ENCODE data around the gene MINDY4. TPM values are rescaled to one million over a fixed set of nuclear protein-coding genes. Genes with fewer than 3 reads are reported as not detected.

MINDY4 gene
- total and polyA plus RNA-seq, 4 experiments from 2014 or later = 0.23 to 1.5 (median 1.1) TPM

GRCh38 chr7:30926313-30926712, 155.1 kb downstream of the MINDY4 start:
- no peaks in the 10 kb centered on the region for H3K27me3 ChIP-seq (ENCODE audit: insufficient read depth, low read length)
- peaks cover 0 to 4% of the 10 kb centered on the region in 2 donors for H3K9me3 ChIP-seq (ENCODE audit: control insufficient read depth in 1 of 2, low read length in 2 of 2)
- no peak overlapping the region for H3K27ac Mint-ChIP-seq
- no peak for DNase-seq
- H3K27me3 Mint-ChIP-seq = no peaks in the 10 kb centered on the region
- POLR2A ChIA-PET (ENCODE audit: partially characterized antibody) = no interaction called here
- H3K27ac ChIP-seq (ENCODE audit: low read depth, low read length) = no peak overlapping the region
- peaks cover 0 to 10% (median 2%) of the 10 kb centered on the region in 8 donors for H3K9me3 Mint-ChIP-seq
- H3K4me3 Mint-ChIP-seq = no peak overlapping the region
- H3K4me3 ChIP-seq (ENCODE audit: low read length in 2 of 2) = no peak overlapping the region
- H3K4me1 Mint-ChIP-seq = no peaks in the 10 kb centered on the region
- H3K36me3 Mint-ChIP-seq = no peaks in the 10 kb centered on the region
- CTCF ChIA-PET (ENCODE audit: partially characterized antibody) = no interaction called here
- intact Hi-C loops (cut with micrococcal nuclease) = no loop called here
- no peaks in the 10 kb centered on the region for H3K36me3 ChIP-seq (ENCODE audit: insufficient read depth, low read length)
- H3K4me1 ChIP-seq (ENCODE audit: insufficient read depth, low read length) = no peaks in the 10 kb centered on the region

GRCh38 chr7:30927040-30927439, 155.8 kb downstream of the MINDY4 start:
- intact Hi-C loops (cut with micrococcal nuclease) = no loop called here
- no peaks in the 10 kb centered on the region for H3K36me3 Mint-ChIP-seq

GRCh38 chr7:30927559-30927958, 156.3 kb downstream of the MINDY4 start:
- Mint-ChIP-seq H3K9me3 (peaks cover 0 to 10% (median 2%) of the 10 kb centered on the region in 8 donors), H3K36me3 (no peaks in the 10 kb centered on the region), H3K4me3 (no peak overlapping the region), H3K27ac (no peak overlapping the region), H3K4me1 (no peaks in the 10 kb centered on the region), H3K27me3 (no peaks in the 10 kb centered on the region)
- Histone ChIP-seq H3K27me3 (ENCODE audit: insufficient read depth, low read length) (no peaks in the 10 kb centered on the region), H3K4me1 (ENCODE audit: insufficient read depth, low read length) (no peaks in the 10 kb centered on the region), H3K4me3 (ENCODE audit: low read length in 2 of 2) (no peak overlapping the region), H3K36me3 (ENCODE audit: insufficient read depth, low read length) (no peaks in the 10 kb centered on the region), H3K27ac (ENCODE audit: low read depth, low read length) (no peak overlapping the region), H3K9me3 (ENCODE audit: control insufficient read depth in 1 of 2, low read length in 2 of 2) (peaks cover 0 to 4% of the 10 kb centered on the region in 2 donors)
- intact Hi-C loops (cut with micrococcal nuclease) = no loop called here
- POLR2A ChIA-PET (ENCODE audit: partially characterized antibody) = no interaction called here
- CTCF ChIA-PET (ENCODE audit: partially characterized antibody) = no interaction called here
- DNase-seq = no peak

More at GRCh38 chr7:30927040-30927439, 155.8 kb downstream of the MINDY4 start:
- CTCF ChIA-PET (ENCODE audit: partially characterized antibody) = no interaction called here
- H3K4me1 Mint-ChIP-seq = no peaks in the 10 kb centered on the region
- H3K27ac Mint-ChIP-seq = no peak overlapping the region
- H3K9me3 Mint-ChIP-seq = peaks cover 0 to 10% (median 2%) of the 10 kb centered on the region in 8 donors
- H3K4me3 Mint-ChIP-seq = no peak overlapping the region
- no peaks in the 10 kb centered on the region for H3K36me3 ChIP-seq (ENCODE audit: insufficient read depth, low read length)
- POLR2A ChIA-PET (ENCODE audit: partially characterized antibody) = no interaction called here
- H3K9me3 ChIP-seq (ENCODE audit: control insufficient read depth in 1 of 2, low read length in 2 of 2) = peaks cover 0 to 4% of the 10 kb centered on the region in 2 donors
- no peaks in the 10 kb centered on the region for H3K27me3 ChIP-seq (ENCODE audit: insufficient read depth, low read length)
- DNase-seq = no peak
- H3K27me3 Mint-ChIP-seq = no peaks in the 10 kb centered on the region
- no peaks in the 10 kb centered on the region for H3K4me1 ChIP-seq (ENCODE audit: insufficient read depth, low read length)
- H3K27ac ChIP-seq (ENCODE audit: low read depth, low read length) = no peak overlapping the region
- H3K4me3 ChIP-seq (ENCODE audit: low read length in 2 of 2) = no peak overlapping the region

- CTCF ChIA-PET (ENCODE audit: partially characterized antibody) = no interaction called here
- DNase-seq = no peak
- H3K36me3 ChIP-seq (ENCODE audit: insufficient read depth, low read length) = no peaks in the 10 kb centered on the region
Observed at GRCh38 chr7:30928254-30928872, 157.1 kb downstream of the MINDY4 start.

GRCh38 chr7:30929686-30930085, 158.5 kb downstream of the MINDY4 start:
- Histone ChIP-seq H3K4me3 (ENCODE audit: low read length in 2 of 2) (no peak overlapping the region), H3K27me3 (ENCODE audit: insufficient read depth, low read length) (no peaks in the 10 kb centered on the region), H3K27ac (ENCODE audit: low read depth, low read length) (no peak overlapping the region), H3K9me3 (ENCODE audit: control insufficient read depth in 1 of 2, low read length in 2 of 2) (peaks cover 0 to 4% of the 10 kb centered on the region in 2 donors), H3K36me3 (ENCODE audit: insufficient read depth, low read length) (no peaks in the 10 kb centered on the region), H3K4me1 (ENCODE audit: insufficient read depth, low read length) (no peaks in the 10 kb centered on the region)
- intact Hi-C loops (cut with micrococcal nuclease) = no loop called here
- ChIA-PET CTCF (ENCODE audit: partially characterized antibody) (interaction anchor here (1.2 to 2.3 kb wide), 2 partner anchors 9 to 193 kb away, joined by 3 to 13 read pairs; no protein-coding TSS in a partner anchor), POLR2A (ENCODE audit: partially characterized antibody) (no interaction called here)
- peaks cover 0 to 2% of the 10 kb centered on the region in 2 donors for H3K27me3 Mint-ChIP-seq
- peaks cover 0 to 10% (median 2%) of the 10 kb centered on the region in 8 donors for H3K9me3 Mint-ChIP-seq
- peak overlapping the region in 1 of 7 donors; percentile 25 for H3K27ac Mint-ChIP-seq
- DNase-seq = no peak
- H3K4me1 Mint-ChIP-seq = no peaks in the 10 kb centered on the region
- H3K36me3 Mint-ChIP-seq = no peaks in the 10 kb centered on the region
- no peak overlapping the region for H3K4me3 Mint-ChIP-seq

More at GRCh38 chr7:30928254-30928872, 157.1 kb downstream of the MINDY4 start:
- Mint-ChIP-seq H3K4me1 (no peaks in the 10 kb centered on the region), H3K9me3 (peaks cover 0 to 10% (median 2%) of the 10 kb centered on the region in 8 donors), H3K36me3 (no peaks in the 10 kb centered on the region), H3K27ac (no peak overlapping the region), H3K4me3 (no peak overlapping the region), H3K27me3 (no peaks in the 10 kb centered on the region)
- POLR2A ChIA-PET (ENCODE audit: partially characterized antibody) = no interaction called here
- no peaks in the 10 kb centered on the region for H3K27me3 ChIP-seq (ENCODE audit: insufficient read depth, low read length)
- H3K27ac ChIP-seq (ENCODE audit: low read depth, low read length) = no peak overlapping the region
- H3K4me1 ChIP-seq (ENCODE audit: insufficient read depth, low read length) = no peaks in the 10 kb centered on the region
- H3K4me3 ChIP-seq (ENCODE audit: low read length in 2 of 2) = no peak overlapping the region
- intact Hi-C loops (cut with micrococcal nuclease) = no loop called here
- peaks cover 0 to 4% of the 10 kb centered on the region in 2 donors for H3K9me3 ChIP-seq (ENCODE audit: control insufficient read depth in 1 of 2, low read length in 2 of 2)

GRCh38 chr7:30930621-30931020, 159.4 kb downstream of the MINDY4 start:
- Mint-ChIP-seq H3K36me3 (no peaks in the 10 kb centered on the region), H3K9me3 (peaks cover 0 to 10% (median 2%) of the 10 kb centered on the region in 8 donors), H3K4me3 (no peak overlapping the region), H3K27me3 (peaks cover 2 to 4% of the 10 kb centered on the region in 2 donors), H3K27ac (no peak overlapping the region), H3K4me1 (no peaks in the 10 kb centered on the region)
- CTCF ChIA-PET (ENCODE audit: partially characterized antibody) = interaction anchor here (1.2 to 2.3 kb wide), 3 partner anchors 8 to 192 kb away, joined by 3 to 13 read pairs (median 7); no protein-coding TSS in a partner anchor
- intact Hi-C loops (cut with micrococcal nuclease) = no loop called here
- H3K36me3 ChIP-seq (ENCODE audit: insufficient read depth, low read length) = no peaks in the 10 kb centered on the region
- no peaks in the 10 kb centered on the region for H3K27me3 ChIP-seq (ENCODE audit: insufficient read depth, low read length)
- no peak for DNase-seq
- peaks cover 0 to 4% of the 10 kb centered on the region in 2 donors for H3K9me3 ChIP-seq (ENCODE audit: control insufficient read depth in 1 of 2, low read length in 2 of 2)
- no peak overlapping the region for H3K27ac ChIP-seq (ENCODE audit: low read depth, low read length)
- POLR2A ChIA-PET (ENCODE audit: partially characterized antibody) = no interaction called here
- H3K4me3 ChIP-seq (ENCODE audit: low read length in 2 of 2) = no peak overlapping the region
- H3K4me1 ChIP-seq (ENCODE audit: insufficient read depth, low read length) = no peaks in the 10 kb centered on the region

- Mint-ChIP-seq H3K4me3 (no peak overlapping the region), H3K36me3 (no peaks in the 10 kb centered on the region), H3K4me1 (no peaks in the 10 kb centered on the region), H3K27me3 (peaks cover 2 to 4% of the 10 kb centered on the region in 2 donors), H3K9me3 (peaks cover 0 to 10% (median 2%) of the 10 kb centered on the region in 8 donors), H3K27ac (no peak overlapping the region)
- intact Hi-C loops (cut with micrococcal nuclease) = no loop called here
- H3K4me3 ChIP-seq (ENCODE audit: low read length in 2 of 2) = no peak overlapping the region
- H3K27ac ChIP-seq (ENCODE audit: low read depth, low read length) = no peak overlapping the region
- POLR2A ChIA-PET (ENCODE audit: partially characterized antibody) = no interaction called here
- no peaks in the 10 kb centered on the region for H3K27me3 ChIP-seq (ENCODE audit: insufficient read depth, low read length)
- no peaks in the 10 kb centered on the region for H3K36me3 ChIP-seq (ENCODE audit: insufficient read depth, low read length)
- no peaks in the 10 kb centered on the region for H3K4me1 ChIP-seq (ENCODE audit: insufficient read depth, low read length)
- peaks cover 0 to 4% of the 10 kb centered on the region in 2 donors for H3K9me3 ChIP-seq (ENCODE audit: control insufficient read depth in 1 of 2, low read length in 2 of 2)
- CTCF ChIA-PET (ENCODE audit: partially characterized antibody) = interaction anchor here (2.0 to 2.3 kb wide), 2 partner anchors 8 to 52 kb away, joined by 7 to 13 read pairs; no protein-coding TSS in a partner anchor
- DNase-seq = no peak
Observed at GRCh38 chr7:30931161-30931928, 160.1 kb downstream of the MINDY4 start.
